ENCODE measurements around the gene TMEM201. TPM values are rescaled to one million over a fixed set of nuclear protein-coding genes. Genes with fewer than 3 reads are reported as not detected.

The TMEM201 gene
- total and polyA plus RNA-seq, 11 donors = 13.1 to 24.8 (median 18.5) TPM

DNA sequence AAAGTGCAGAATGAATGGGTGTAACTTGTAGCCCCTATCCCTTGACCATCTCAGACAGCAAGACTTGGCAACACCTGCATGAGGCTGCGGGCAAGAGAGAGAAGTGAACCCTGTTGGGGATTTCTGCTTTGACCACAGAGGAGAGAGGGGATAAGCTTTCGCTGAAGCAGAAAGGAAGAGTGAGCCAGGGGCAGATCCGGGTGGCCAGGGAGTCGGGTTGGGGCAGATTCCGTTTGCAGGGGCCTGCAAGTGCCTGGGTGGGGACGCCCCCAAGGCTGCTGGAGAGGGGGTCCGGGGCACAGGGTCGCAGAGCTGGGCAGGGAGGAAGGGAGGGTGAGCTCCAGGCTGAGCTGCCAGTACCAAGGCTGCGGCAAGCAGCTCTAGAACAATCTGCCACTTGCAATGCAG lies 37.5 kb downstream of the TMEM201 start:
- 74 to 82% (median 77%) methylated on average over 9 of the region's 9 CpGs for WGBS, 4 donors
- Histone ChIP-seq H3K9me3 (no peaks in the 10 kb centered on the region), H3K36me3 (no peaks in the 10 kb centered on the region), H3K27ac (no peak overlapping the region), H3K4me1 (peaks cover 0 to 51% (median 0%) of the 10 kb centered on the region in 12 donors), H3K27me3 (peaks cover 0 to 18% (median 0%) of the 10 kb centered on the region in 9 donors), H3K4me3 (peak overlapping the region in 2 of 12 donors; percentile 25 to 54)
- DNase-seq (no peak), ATAC-seq (no peak)
- intact Hi-C loops (cut with DNase I) = loop anchor here in 8 of 10 donors (2.0 to 10.0 kb wide), 5 partner anchors 61 to 801 kb away; no protein-coding TSS in a partner anchor
- TF ChIP-seq, protein P1, sequence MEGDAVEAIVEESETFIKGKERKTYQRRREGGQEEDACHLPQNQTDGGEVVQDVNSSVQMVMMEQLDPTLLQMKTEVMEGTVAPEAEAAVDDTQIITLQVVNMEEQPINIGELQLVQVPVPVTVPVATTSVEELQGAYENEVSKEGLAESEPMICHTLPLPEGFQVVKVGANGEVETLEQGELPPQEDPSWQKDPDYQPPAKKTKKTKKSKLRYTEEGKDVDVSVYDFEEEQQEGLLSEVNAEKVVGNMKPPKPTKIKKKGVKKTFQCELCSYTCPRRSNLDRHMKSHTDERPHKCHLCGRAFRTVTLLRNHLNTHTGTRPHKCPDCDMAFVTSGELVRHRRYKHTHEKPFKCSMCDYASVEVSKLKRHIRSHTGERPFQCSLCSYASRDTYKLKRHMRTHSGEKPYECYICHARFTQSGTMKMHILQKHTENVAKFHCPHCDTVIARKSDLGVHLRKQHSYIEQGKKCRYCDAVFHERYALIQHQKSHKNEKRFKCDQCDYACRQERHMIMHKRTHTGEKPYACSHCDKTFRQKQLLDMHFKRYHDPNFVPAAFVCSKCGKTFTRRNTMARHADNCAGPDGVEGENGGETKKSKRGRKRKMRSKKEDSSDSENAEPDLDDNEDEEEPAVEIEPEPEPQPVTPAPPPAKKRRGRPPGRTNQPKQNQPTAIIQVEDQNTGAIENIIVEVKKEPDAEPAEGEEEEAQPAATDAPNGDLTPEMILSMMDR (IDR thresholded peaks at IDR 0.05) = no peak
- TF ChIP-seq POLR2A (IDR thresholded peaks at IDR 0.05) = no peak

DNA sequence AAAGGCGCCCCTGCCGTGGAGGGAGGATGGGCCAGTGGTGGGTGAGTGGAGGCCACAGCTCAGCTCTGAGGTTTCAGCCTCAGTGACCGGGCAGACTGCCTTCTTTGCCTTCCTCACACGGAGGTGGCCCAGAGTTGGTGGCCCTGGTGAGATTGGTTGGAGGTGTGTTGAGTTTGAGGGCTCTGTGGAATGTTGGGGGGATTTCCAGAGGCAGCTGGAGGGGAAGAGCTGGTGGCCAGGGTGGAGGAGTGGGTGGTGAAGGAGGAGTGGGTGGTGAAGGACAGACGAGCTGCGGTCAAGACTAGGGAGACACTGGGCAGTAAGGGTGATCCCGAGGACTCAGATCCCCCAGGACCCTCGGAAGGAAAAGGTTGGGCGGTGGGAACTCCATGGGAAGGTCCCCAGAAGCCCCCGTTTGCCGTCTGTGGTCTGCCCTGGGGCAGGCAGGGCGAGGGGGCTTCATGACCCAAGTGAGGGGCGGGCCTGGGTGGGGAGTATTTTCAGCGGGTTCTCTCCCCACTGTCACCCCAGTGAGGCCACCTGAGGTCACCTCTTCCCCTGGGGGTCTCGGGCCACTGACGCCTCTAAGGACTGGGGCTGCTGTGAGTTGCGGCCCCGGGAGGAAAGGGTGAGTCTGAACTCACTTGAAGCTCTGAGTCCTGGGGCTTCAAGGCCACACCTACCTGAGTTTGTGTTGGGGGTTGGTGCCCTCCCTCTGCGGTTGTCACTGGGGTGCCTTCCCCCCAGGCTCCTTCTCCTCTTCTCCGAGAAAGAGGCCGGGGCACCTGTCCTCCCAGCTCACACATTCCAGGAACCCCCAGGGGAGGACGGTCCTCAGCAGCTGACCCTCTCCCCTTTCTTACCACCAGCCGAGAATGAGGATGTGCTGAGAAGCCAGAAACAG lies 40.1 kb downstream of the TMEM201 start:
- H3K27ac ChIP-seq = peak overlapping the region in 1 of 12 donors; percentile 85
- 67 to 80% (median 71%) methylated on average over 22 to 23 of the region's 23 CpGs for WGBS, 4 donors
- peak overlapping the region in 2 of 12 donors; percentile 26 to 54 for H3K4me3 ChIP-seq
- intact Hi-C loops (cut with DNase I) = loop anchor here in 7 of 10 donors (2.0 to 10.0 kb wide), 5 partner anchors 59 to 800 kb away; no protein-coding TSS in a partner anchor
- no peak for TF ChIP-seq POLR2A (IDR thresholded peaks at IDR 0.05)
- TF ChIP-seq, protein P1 (IDR thresholded peaks at IDR 0.05) = no peak
- no peak for ATAC-seq
- H3K9me3 ChIP-seq = no peaks in the 10 kb centered on the region
- DNase-seq = no peak
- peaks cover 0 to 18% (median 0%) of the 10 kb centered on the region in 9 donors for H3K27me3 ChIP-seq
- H3K4me1 ChIP-seq = peaks cover 0 to 59% (median 0%) of the 10 kb centered on the region in 12 donors
- no peaks in the 10 kb centered on the region for H3K36me3 ChIP-seq

GRCh38 chr1:9629445-9630201 lies 40.9 kb downstream of the TMEM201 start:
- peak overlapping the region in 2 of 12 donors; percentile 13 to 85 for H3K27ac ChIP-seq
- WGBS, 4 donors = 43 to 52% (median 51%) methylated on average over 25 to 29 of the region's 29 CpGs
- intact Hi-C loops (cut with DNase I) = loop anchor here in 8 of 10 donors (2.0 to 10.0 kb wide), 5 partner anchors 58 to 799 kb away; no protein-coding TSS in a partner anchor
- ATAC-seq = peak; percentile 42 to 71 (median 54)
- peak; percentile 58 to 87 (median 69) for DNase-seq
- no peaks in the 10 kb centered on the region for H3K36me3 ChIP-seq
- no peaks in the 10 kb centered on the region for H3K9me3 ChIP-seq
- H3K27me3 ChIP-seq = peaks cover 0 to 17% (median 0%) of the 10 kb centered on the region in 9 donors
- peaks cover 0 to 62% (median 0%) of the 10 kb centered on the region in 12 donors for H3K4me1 ChIP-seq
- H3K4me3 ChIP-seq = peak overlapping the region in 2 of 12 donors; percentile 26 to 54
- TF ChIP-seq POLR2A (IDR thresholded peaks at IDR 0.05) = no peak
- TF ChIP-seq, protein P1 (IDR thresholded peaks at IDR 0.05) = no peak

Measured in heart left ventricle (tissue), 16 donors.